DMS114 treated with DMSO at 0.1 percent for 48 hours (cell line): Measurements from ENCODE around the gene MAL.

Experiments used
- DNase-seq: peaks from one replicate; lab custom pipeline; 2025; ENCODE audit not compliant: unreplicated experiment; lab: John Stamatoyannopoulos, UW

Gene MAL

GRCh38 chr2:94996305-94997100 is 29.0 kb upstream of the MAL start:
- no peak for DNase-seq

- no peak for DNase-seq
These were observed 27.3 kb upstream of the MAL start for GRCh38 chr2:94997981-94998930.

- DNase-seq, result no peak
These were observed 26.1 kb upstream of the MAL start for GRCh38 chr2:94999431-94999883.

DNA sequence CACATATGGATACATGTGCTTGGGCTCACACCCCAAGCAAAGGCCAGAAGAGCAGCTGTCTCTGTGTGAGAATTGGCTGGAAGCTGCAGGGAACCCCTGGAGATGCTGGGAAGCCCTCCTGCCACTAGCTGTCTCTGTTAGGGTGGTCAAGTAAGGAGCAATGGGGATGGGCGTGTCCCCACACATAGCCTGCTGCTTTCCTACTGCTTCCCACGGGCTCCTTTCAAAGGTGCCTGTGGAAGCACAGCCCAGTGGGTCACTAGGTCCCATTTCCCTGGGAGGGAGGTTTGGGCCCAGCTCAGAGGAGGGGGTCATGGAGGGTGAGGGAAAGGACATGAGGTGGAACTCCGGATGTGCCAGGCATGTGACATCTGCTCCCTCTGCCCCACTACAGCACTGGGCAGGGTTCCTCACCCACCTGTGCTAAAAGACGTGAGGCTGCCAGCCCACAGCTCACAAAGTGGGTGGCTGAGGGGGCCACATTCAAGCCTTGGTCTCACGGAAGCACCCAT is 24.4 kb upstream of the MAL start:
- DNase-seq, result no peak

- no peak for DNase-seq
These were observed 23.8 kb upstream of the MAL start for GRCh38 chr2:95001701-95002100.

- no peak for DNase-seq
These were observed 23.0 kb upstream of the MAL start for GRCh38 chr2:95002498-95002897.

- DNase-seq, result no peak
These were observed 21.2 kb upstream of the MAL start for GRCh38 chr2:95004287-95004686.

DNA sequence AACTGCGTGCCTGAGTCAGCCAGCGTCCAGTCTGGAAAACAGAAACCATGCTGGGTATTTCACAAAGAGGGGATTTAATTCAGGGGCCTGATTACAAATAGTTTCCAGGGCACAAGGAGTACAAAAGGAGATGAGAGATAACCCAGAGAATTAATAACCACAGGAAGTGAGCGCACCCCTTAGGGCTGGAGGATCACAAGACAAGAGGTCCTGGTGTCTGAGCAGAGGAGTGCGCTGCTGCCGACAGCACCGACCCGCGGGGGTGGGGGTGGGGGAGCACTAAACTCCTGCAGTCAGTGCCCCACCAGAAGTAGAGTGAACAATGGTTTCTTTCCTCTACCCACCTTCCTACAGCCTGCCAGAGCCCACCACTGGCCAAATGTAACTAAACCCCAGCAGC is 20.8 kb upstream of the MAL start:
- DNase-seq, result no peak

DNA sequence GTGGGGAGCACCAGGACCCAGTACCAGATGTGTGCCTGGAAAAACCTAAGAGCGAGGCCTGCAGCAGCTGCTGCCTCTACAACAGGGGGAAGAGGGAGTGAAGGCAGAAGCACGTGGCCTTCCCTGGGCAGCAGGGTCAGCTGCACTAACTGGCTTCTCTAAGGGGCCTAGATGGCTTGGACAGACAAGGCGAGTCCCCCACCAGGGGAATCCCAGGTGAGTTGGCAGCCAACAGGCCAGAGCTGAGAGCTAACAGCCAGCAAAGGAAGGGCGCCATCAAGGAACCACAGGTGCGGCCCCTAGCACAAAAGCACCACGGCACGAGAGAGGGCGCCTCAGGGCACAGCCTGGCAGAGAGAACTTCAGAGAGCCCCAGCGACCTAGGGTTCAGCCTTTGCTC is 19.8 kb upstream of the MAL start:
- DNase-seq, result no peak

DNA sequence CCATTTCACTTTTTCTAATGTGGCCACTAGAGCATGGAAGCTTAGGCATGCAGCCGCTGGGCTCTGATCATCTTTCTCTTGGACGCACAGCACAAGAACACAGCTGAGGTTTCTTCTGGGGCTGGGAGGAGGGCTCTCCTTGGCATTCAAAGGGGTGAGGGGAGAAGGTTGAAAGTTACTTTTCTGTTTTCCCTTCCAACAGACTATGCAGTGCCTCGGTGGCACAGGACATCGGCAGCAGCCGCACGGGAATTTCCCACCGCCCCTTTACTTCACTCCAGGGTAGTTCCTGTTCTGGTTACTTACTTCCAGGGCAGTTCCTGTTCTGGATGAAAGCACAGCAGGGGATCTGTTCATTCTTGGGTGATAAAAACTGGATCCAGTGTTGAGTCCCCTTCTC is 18.9 kb upstream of the MAL start:
- DNase-seq, result no peak

DNA sequence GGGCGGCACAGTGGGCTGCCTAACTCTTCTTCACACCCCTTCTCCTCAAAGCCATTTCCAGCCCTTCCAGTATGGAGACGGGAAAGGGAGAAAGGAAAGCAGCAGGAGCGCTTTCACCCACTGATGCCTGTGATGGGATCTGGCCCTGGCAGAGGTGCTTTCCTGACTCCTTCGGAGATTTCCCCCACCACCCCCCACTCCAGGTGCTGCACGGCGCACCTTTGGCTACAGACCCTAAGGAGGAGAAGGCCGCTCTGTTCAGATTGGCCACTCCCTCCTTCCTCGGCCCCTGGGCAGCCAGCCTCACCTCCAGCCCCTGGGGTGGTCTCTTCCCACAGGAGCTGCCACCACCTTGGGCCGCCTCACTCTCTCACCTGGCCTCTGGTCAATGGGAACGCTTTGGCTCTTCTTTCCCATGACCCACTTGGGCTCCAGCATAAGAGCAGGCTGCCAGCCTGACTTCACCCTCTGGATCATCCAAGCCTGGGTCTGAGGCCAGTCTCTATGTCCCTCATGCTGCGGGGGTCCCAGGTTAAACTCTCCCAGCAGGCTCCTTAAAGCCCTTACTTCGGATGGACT is 18.4 kb upstream of the MAL start:
- DNase-seq, result no peak

GRCh38 chr2:95007822-95008221 is 17.7 kb upstream of the MAL start:
- no peak for DNase-seq

GRCh38 chr2:95008306-95008705 is 17.2 kb upstream of the MAL start:
- no peak for DNase-seq

- DNase-seq, result no peak
These were observed 16.5 kb upstream of the MAL start for GRCh38 chr2:95008996-95009395.

GRCh38 chr2:95009412-95009811 is 16.1 kb upstream of the MAL start:
- DNase-seq, result no peak

- DNase-seq, result no peak
These were observed 15.4 kb upstream of the MAL start for GRCh38 chr2:95010126-95010525.

- no peak for DNase-seq
These were observed 14.8 kb upstream of the MAL start for GRCh38 chr2:95010718-95011117.

GRCh38 chr2:95012881-95013550 is 12.5 kb upstream of the MAL start:
- DNase-seq, result no peak

GRCh38 chr2:95013726-95014125 is 11.8 kb upstream of the MAL start:
- no peak for DNase-seq

GRCh38 chr2:95014126-95014708 is 11.3 kb upstream of the MAL start:
- DNase-seq, result no peak
